Right lobe of liver (tissue), 4 donors: ENCODE measurements around the gene CCDC71L.

Experiments used
- POLR2A ChIP-seq: fragments of 450-650 bp; IDR thresholded peaks from one replicate; pipeline ENCODE4 v1.6.1; 2017; ENCODE audit warnings: antibody characterized with exemption, mild to moderate bottlenecking
- TF ChIP-seq, protein P1 (sequence below), 4 donors: fragments of 200-600 bp in 3 of 4; fragments of 450-650 bp in 1 of 4; IDR thresholded peaks; one replicate each; pipeline versions ENCODE4 v1.5.1 to v1.8.0; 2016 to 2022; ENCODE audit warnings: antibody characterized with exemption in 4 of 4, mild to moderate bottlenecking in 2 of 4
- donor health status: DM: no; HTN: no; CAD: no.
- donor health status: DM: no; HTN: no; CAD: no.
- donor health status: DM: no; HTN: yes; CAD: no.

DNA sequence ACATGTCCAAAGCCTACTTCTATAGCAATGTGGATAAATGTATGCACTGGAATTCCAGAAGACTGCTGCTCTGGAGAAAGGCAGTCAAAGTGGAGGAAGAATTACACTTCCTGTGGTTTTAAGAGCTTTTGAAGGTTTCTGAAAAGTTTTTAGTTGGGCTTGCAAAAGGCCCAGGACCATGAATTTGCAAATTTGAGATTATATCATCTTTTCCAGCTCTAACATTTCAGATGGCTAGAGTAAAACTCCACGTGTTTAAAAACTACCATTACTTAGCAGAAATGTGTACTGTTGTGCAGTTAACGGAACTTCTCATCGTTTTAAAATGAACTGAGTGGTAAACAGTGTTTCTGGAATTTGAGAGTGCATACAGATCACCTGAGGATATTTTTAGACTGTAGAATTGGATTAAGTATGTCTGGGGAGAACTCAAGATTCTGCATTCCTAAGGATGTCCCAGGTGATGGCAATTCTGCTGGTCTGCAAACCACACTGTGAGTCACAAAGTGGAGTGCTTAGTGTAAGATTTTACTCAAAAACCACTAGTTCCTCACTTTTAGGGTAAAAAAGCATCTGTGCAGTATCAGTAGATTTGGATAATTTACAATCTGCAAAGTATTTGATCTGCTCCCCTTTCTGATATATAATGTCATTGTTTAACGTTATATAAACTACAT is 32.9 kb upstream of the CCDC71L start:
- TF ChIP-seq, protein P1, sequence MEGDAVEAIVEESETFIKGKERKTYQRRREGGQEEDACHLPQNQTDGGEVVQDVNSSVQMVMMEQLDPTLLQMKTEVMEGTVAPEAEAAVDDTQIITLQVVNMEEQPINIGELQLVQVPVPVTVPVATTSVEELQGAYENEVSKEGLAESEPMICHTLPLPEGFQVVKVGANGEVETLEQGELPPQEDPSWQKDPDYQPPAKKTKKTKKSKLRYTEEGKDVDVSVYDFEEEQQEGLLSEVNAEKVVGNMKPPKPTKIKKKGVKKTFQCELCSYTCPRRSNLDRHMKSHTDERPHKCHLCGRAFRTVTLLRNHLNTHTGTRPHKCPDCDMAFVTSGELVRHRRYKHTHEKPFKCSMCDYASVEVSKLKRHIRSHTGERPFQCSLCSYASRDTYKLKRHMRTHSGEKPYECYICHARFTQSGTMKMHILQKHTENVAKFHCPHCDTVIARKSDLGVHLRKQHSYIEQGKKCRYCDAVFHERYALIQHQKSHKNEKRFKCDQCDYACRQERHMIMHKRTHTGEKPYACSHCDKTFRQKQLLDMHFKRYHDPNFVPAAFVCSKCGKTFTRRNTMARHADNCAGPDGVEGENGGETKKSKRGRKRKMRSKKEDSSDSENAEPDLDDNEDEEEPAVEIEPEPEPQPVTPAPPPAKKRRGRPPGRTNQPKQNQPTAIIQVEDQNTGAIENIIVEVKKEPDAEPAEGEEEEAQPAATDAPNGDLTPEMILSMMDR (IDR thresholded peaks at IDR 0.05), result no peak
- TF ChIP-seq POLR2A, result no peak
